Naive B cell (primary cell): Measurements from ENCODE around the gene DDX17. TPM values are rescaled to one million over a fixed set of nuclear protein-coding genes. Genes with fewer than 3 reads are reported as not detected.

Experiments used
- ATAC-seq, 2 donors: fragments of 150-1000 bp; cut with Tn5 transposase; 2 replicates each; pipeline ENCODE4 v1.10.0; 2021; ENCODE audit warnings: low read depth in 2 of 2, mild to moderate bottlenecking in 2 of 2, moderate library complexity in 2 of 2
- DNase-seq: peaks from one replicate; pipeline ENCODE4 v3.0.0; 2022
- H3K27ac Mint-ChIP-seq, 6 donors: one replicate each; pipeline ENCODE4 v1.8.0; 2020 to 2022; ENCODE audit warnings: mild to moderate bottlenecking in 6 of 6, mixed read lengths in 6 of 6, moderate library complexity in 5 of 6, inconsistent platforms in 2 of 6
- H3K27me3 Mint-ChIP-seq, 3 donors: one replicate each; pipeline ENCODE4 v1.8.0; 2021 to 2022; ENCODE audit warnings: mixed read lengths in 3 of 3, mild to moderate bottlenecking in 1 of 3
- H3K36me3 Mint-ChIP-seq, 2 donors: one replicate each; pipeline ENCODE4 v1.8.0; 2020 to 2022; ENCODE audit warnings: mixed read lengths in 2 of 2, inconsistent platforms in 1 of 2, mild to moderate bottlenecking in 1 of 2
- H3K4me1 Mint-ChIP-seq, 3 donors: one replicate each; pipeline ENCODE4 v1.8.0; 2020 to 2022; ENCODE audit warnings: mixed read lengths in 3 of 3, inconsistent platforms in 1 of 3, mild to moderate bottlenecking in 1 of 3, moderate library complexity in 1 of 3
- H3K4me3 Mint-ChIP-seq, 8 donors: one replicate each; pipeline ENCODE4 v1.8.0; 2020 to 2022; ENCODE audit warnings: mild to moderate bottlenecking in 8 of 8, mixed read lengths in 8 of 8, moderate library complexity in 8 of 8, inconsistent platforms in 2 of 8
- H3K9me3 Mint-ChIP-seq, 7 donors: one replicate each; pipeline ENCODE4 v1.8.0; 2020 to 2022; ENCODE audit warnings: mixed read lengths in 7 of 7, mild to moderate bottlenecking in 5 of 7, inconsistent platforms in 2 of 7, moderate library complexity in 1 of 7
- polyA plus RNA-seq, 6 donors: library from polyadenylated mRNA; unstranded; fragments of 300-500 nt; fragmentation: Illumina TruSeq; gene quantifications; one replicate each; pipeline ENCODE4 v1.2.3, GENCODE V29; 2021; ENCODE audit warnings: low read depth in 6 of 6

DDX17 gene
- polyA plus RNA-seq, 6 donors from 2014 or later = 10.3 to 68.0 (median 42.2) TPM

- H3K4me1 Mint-ChIP-seq = peaks cover 10 to 15% (median 11%) of the 10 kb centered on the region in 3 donors
- no peaks in the 10 kb centered on the region for H3K36me3 Mint-ChIP-seq
- DNase-seq = no peak
- H3K9me3 Mint-ChIP-seq = no peaks in the 10 kb centered on the region
- H3K27ac Mint-ChIP-seq = no peak overlapping the region
- H3K27me3 Mint-ChIP-seq = peaks cover 18 to 64% (median 42%) of the 10 kb centered on the region in 3 donors
- ATAC-seq = peak in 1 of 2 donors; percentile 44
- peak overlapping the region in 6 of 8 donors; percentile 49 to 81 (median 70) for H3K4me3 Mint-ChIP-seq
Observed at GRCh38 chr22:38468443-38469305, 37.4 kb downstream of the DDX17 start.

GRCh38 chr22:38467904-38468442, 38.1 kb downstream of the DDX17 start, which contains the start of gene KDELR3:
TSS of gene KDELR3 (plus strand) at chr22:38468096. CDS start at chr22:38468234, 138 bp downstream.
- Mint-ChIP-seq H3K27ac (peak within 1 kb of the TSS in 3 of 6 donors; percentile 26 to 81 (median 63)), H3K36me3 (no peaks in the 10 kb centered on the region), H3K27me3 (peaks cover 25 to 71% (median 49%) of the 10 kb centered on the region in 3 donors), H3K9me3 (no peaks in the 10 kb centered on the region), H3K4me1 (peaks cover 10 to 22% (median 11%) of the 10 kb centered on the region in 3 donors), H3K4me3 (peak within 1 kb of the TSS; percentile 49 to 90 (median 78))
- peak; percentile 23 for DNase-seq
- peak; percentile 72 to 74 for ATAC-seq

- Mint-ChIP-seq H3K36me3 (no peaks in the 10 kb centered on the region), H3K9me3 (no peaks in the 10 kb centered on the region), H3K27me3 (peaks cover 27 to 76% (median 54%) of the 10 kb centered on the region in 3 donors), H3K4me3 (peak overlapping the region; percentile 35 to 90 (median 72)), H3K4me1 (peaks cover 10 to 24% (median 11%) of the 10 kb centered on the region in 3 donors), H3K27ac (peak overlapping the region in 3 of 6 donors; percentile 26 to 81 (median 63))
- DNase-seq (no peak), ATAC-seq (no peak)
Observed at GRCh38 chr22:38467438-38467903, 38.6 kb downstream of the DDX17 start.

- ATAC-seq = no peak
- DNase-seq = no peak
- H3K4me3 Mint-ChIP-seq = peak overlapping the region in 1 of 8 donors; percentile 29
- H3K9me3 Mint-ChIP-seq = no peaks in the 10 kb centered on the region
- H3K4me1 Mint-ChIP-seq = peaks cover 10 to 24% (median 15%) of the 10 kb centered on the region in 3 donors
- no peaks in the 10 kb centered on the region for H3K36me3 Mint-ChIP-seq
- H3K27ac Mint-ChIP-seq = no peak overlapping the region
- H3K27me3 Mint-ChIP-seq = peaks cover 41 to 92% (median 62%) of the 10 kb centered on the region in 3 donors
Observed at GRCh38 chr22:38465673-38466490, 40.2 kb downstream of the DDX17 start.

- H3K4me3 Mint-ChIP-seq = no peak overlapping the region
- no peak for ATAC-seq
- no peak overlapping the region for H3K27ac Mint-ChIP-seq
- H3K36me3 Mint-ChIP-seq = no peaks in the 10 kb centered on the region
- H3K4me1 Mint-ChIP-seq = peaks cover 15 to 24% (median 18%) of the 10 kb centered on the region in 3 donors
- DNase-seq = no peak
- no peaks in the 10 kb centered on the region for H3K9me3 Mint-ChIP-seq
- peaks cover 48 to 92% (median 70%) of the 10 kb centered on the region in 3 donors for H3K27me3 Mint-ChIP-seq
Observed at GRCh38 chr22:38464992-38465672, 41.0 kb downstream of the DDX17 start.

GRCh38 chr22:38462960-38463784, 42.9 kb downstream of the DDX17 start:
- Mint-ChIP-seq H3K27me3 (peaks cover 58 to 89% (median 77%) of the 10 kb centered on the region in 3 donors), H3K27ac (no peak overlapping the region), H3K36me3 (no peaks in the 10 kb centered on the region), H3K9me3 (no peaks in the 10 kb centered on the region), H3K4me3 (no peak overlapping the region), H3K4me1 (peaks cover 15 to 24% (median 18%) of the 10 kb centered on the region in 3 donors)
- DNase-seq (no peak), ATAC-seq (no peak)

- H3K4me3 Mint-ChIP-seq = peak overlapping the region in 1 of 8 donors; percentile 35
- no peaks in the 10 kb centered on the region for H3K9me3 Mint-ChIP-seq
- H3K27me3 Mint-ChIP-seq = peaks cover 67 to 92% (median 81%) of the 10 kb centered on the region in 3 donors
- no peak overlapping the region for H3K27ac Mint-ChIP-seq
- no peak for DNase-seq
- peaks cover 11 to 20% (median 18%) of the 10 kb centered on the region in 3 donors for H3K4me1 Mint-ChIP-seq
- ATAC-seq = peak; percentile 47 to 62
- no peaks in the 10 kb centered on the region for H3K36me3 Mint-ChIP-seq
Observed at GRCh38 chr22:38461414-38462081, 44.6 kb downstream of the DDX17 start.

GRCh38 chr22:38461057-38461413, 45.1 kb downstream of the DDX17 start:
- peaks cover 14 to 20% (median 19%) of the 10 kb centered on the region in 3 donors for H3K4me1 Mint-ChIP-seq
- ATAC-seq (peak; percentile 18 to 37), DNase-seq (no peak)
- peaks cover 68 to 91% (median 81%) of the 10 kb centered on the region in 3 donors for H3K27me3 Mint-ChIP-seq
- H3K4me3 Mint-ChIP-seq = no peak overlapping the region
- H3K9me3 Mint-ChIP-seq = no peaks in the 10 kb centered on the region
- H3K36me3 Mint-ChIP-seq = no peaks in the 10 kb centered on the region
- H3K27ac Mint-ChIP-seq = no peak overlapping the region

- Mint-ChIP-seq H3K4me3 (peak overlapping the region in 2 of 8 donors; percentile 5 to 21), H3K4me1 (peaks cover 14 to 19% (median 17%) of the 10 kb centered on the region in 3 donors), H3K36me3 (no peaks in the 10 kb centered on the region), H3K27ac (no peak overlapping the region), H3K27me3 (peaks cover 67 to 85% (median 75%) of the 10 kb centered on the region in 3 donors), H3K9me3 (no peaks in the 10 kb centered on the region)
- DNase-seq = no peak
- ATAC-seq = no peak
Observed at GRCh38 chr22:38460426-38460840, 45.7 kb downstream of the DDX17 start.

- ATAC-seq = no peak
- peaks cover 15 to 27% (median 23%) of the 10 kb centered on the region in 3 donors for H3K4me1 Mint-ChIP-seq
- H3K4me3 Mint-ChIP-seq = peak overlapping the region; percentile 64 to 89 (median 79)
- H3K27me3 Mint-ChIP-seq = peaks cover 62 to 81% (median 77%) of the 10 kb centered on the region in 3 donors
- peaks cover 0 to 10% of the 10 kb centered on the region in 2 donors for H3K36me3 Mint-ChIP-seq
- H3K27ac Mint-ChIP-seq = peak overlapping the region in 3 of 6 donors; percentile 44 to 70 (median 61)
- DNase-seq = no peak
- H3K9me3 Mint-ChIP-seq = no peaks in the 10 kb centered on the region
Observed at GRCh38 chr22:38456841-38457699, 49.0 kb downstream of the DDX17 start.
